Fibroblast of mammary gland (primary cell): ENCODE results near the gene AKIP1.
"Not testable (repeated sequence)": the region's sequence is repeated elsewhere in the genome, so short reads cannot be mapped to it uniquely, and the experiment has no call there.

Experiments used
- DNase-seq: peaks from one replicate; pipeline ENCODE4 v3.0.0-alpha.2; 2010; ENCODE audit warnings: low read depth
- H3K4me3 ChIP-seq: 2 replicates; pipeline ENCODE4 v1.5.1; 2011; ENCODE audit warnings: low read depth, mild to moderate bottlenecking, low read length, moderate library complexity; ENCODE audit not compliant: control insufficient read depth
- TF ChIP-seq, protein P1 (sequence below): conservative IDR thresholded peaks from 2 replicates; pipeline ENCODE4 v1.5.1; 2011; ENCODE audit warnings: low read depth, low read length, inconsistent platforms; ENCODE audit not compliant: control insufficient read depth, insufficient read depth

The AKIP1 gene

DNA sequence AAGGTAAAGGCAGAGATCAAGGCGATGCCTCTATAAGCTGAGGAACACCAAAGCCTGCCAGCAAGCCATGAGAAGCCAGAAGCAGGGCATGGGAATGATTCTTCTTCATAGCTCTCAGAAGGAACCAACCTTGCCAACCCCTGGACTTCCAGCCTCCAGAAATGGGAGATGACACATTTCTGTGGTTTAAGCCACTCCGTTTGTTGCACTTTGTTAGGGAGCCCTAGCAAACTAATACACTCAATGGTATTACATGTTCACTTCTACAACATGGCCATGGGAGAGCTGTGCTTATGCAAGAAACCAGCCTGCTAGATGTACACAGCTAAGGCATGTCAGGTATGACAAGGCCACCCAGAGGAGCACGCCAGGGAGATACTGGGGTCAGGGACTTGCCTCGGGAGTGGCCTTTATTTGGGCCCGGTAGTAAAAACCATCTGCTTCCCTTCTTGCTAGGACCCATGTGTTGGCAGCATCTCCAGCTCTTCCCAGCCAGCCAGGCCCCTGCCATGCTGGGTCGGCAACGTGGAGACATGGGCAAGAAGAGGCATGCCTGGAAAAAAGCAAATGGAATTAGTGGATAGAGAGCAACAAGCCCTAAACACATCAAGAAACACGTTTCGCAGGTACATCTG, 18.1 kb downstream of the AKIP1 start:
- DNase-seq = peak; percentile 24
- no peak overlapping the region for H3K4me3 ChIP-seq
- TF ChIP-seq, protein P1, sequence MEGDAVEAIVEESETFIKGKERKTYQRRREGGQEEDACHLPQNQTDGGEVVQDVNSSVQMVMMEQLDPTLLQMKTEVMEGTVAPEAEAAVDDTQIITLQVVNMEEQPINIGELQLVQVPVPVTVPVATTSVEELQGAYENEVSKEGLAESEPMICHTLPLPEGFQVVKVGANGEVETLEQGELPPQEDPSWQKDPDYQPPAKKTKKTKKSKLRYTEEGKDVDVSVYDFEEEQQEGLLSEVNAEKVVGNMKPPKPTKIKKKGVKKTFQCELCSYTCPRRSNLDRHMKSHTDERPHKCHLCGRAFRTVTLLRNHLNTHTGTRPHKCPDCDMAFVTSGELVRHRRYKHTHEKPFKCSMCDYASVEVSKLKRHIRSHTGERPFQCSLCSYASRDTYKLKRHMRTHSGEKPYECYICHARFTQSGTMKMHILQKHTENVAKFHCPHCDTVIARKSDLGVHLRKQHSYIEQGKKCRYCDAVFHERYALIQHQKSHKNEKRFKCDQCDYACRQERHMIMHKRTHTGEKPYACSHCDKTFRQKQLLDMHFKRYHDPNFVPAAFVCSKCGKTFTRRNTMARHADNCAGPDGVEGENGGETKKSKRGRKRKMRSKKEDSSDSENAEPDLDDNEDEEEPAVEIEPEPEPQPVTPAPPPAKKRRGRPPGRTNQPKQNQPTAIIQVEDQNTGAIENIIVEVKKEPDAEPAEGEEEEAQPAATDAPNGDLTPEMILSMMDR = no peak

DNA sequence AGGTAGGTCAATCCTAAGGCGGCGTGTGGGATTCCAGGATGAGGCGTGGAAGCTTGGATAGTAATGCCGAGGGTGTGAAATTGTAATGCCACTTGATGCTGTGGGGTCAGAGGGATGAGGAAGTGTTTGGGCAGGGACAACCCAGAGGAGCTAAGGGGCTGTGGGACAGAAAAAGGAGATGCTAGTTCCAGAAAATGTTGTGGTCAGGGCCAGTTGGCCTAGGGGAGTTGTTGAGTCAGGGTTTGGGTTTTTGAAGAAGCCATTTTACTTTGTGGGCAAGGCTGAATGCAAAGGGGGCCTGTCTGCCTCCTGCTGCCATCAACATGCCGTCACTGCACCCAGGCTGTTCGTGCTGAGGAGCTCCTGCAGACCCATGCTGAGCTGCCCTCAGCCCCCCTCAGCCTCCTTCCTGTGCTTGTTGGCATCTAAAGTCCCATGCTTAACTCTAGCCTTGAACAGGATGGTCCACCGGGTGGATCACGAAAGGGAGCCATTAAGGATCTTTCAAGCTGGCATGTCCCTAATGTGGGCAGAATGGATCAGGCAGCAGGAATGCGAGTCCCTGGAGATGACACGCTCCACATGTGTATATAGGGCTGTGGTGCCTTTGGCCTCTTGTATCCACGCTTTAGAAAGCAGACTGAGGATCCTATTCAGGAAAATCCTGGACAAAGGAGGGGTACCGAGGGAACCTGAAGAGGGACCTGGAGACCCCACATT, 19.6 kb downstream of the AKIP1 start:
- no peak for DNase-seq
- TF ChIP-seq, protein P1 = no peak
- H3K4me3 ChIP-seq = no peak overlapping the region

DNA sequence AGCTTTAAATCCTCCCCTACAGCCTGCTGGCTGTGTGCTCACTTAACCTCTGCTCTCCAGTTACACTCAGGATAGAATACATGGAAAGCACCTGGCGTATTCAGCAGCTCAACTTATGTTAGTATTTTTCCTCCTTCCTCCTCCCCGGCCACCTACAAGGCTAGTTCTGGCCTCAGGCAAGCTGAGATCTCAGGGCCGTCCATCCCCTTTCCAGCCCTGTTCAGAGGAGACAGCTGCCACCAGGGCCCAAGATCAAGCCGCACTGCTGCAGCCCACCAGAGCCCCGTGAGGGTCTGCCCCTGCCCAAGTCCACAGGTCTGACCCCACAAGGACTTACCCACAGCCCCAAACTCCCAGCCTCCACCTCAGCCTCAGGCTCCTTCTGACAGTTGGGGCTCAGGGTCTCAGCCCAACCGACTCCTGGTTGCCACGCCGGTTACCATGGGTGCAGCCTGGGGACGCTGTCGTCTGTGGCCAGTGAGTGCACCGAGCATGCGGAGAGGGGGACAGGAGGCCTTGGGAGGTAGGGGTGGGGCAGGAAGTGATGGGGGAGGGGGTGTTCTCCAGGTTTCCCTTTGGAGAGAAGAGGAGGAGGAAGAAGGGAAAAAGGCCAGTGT, 21.7 kb downstream of the AKIP1 start, which contains the start of gene C11orf16:
Gene C11orf16, minus strand, starts transcription at position 384 of the 617 bp plus-strand sequence. CDS start 639 bp downstream, outside the sequence.
- H3K4me3 ChIP-seq = no peak within 1 kb of the TSS
- DNase-seq = no peak
- TF ChIP-seq, protein P1 = no peak

DNA sequence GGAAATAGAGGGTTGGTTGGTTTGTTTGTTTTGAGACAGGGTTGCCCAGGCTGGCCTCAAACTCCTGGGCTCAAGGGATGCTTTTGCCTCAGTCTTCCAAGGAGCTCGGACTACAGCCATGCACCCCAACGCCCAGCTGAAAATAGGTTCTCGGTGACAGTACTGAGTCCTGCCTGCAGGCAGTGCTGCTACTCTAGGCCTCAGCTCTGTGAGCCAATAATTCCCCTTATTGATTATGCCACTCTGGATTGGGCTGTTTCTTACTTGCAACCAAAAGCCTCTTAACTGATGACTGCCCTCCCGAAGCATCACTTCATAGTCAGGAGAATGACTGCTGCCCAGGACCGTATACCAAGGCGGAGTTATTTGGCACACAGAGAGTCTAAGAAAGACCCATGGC, 22.9 kb downstream of the AKIP1 start:
- DNase-seq = no peak
- TF ChIP-seq, protein P1 = no peak
- no peak overlapping the region for H3K4me3 ChIP-seq

DNA sequence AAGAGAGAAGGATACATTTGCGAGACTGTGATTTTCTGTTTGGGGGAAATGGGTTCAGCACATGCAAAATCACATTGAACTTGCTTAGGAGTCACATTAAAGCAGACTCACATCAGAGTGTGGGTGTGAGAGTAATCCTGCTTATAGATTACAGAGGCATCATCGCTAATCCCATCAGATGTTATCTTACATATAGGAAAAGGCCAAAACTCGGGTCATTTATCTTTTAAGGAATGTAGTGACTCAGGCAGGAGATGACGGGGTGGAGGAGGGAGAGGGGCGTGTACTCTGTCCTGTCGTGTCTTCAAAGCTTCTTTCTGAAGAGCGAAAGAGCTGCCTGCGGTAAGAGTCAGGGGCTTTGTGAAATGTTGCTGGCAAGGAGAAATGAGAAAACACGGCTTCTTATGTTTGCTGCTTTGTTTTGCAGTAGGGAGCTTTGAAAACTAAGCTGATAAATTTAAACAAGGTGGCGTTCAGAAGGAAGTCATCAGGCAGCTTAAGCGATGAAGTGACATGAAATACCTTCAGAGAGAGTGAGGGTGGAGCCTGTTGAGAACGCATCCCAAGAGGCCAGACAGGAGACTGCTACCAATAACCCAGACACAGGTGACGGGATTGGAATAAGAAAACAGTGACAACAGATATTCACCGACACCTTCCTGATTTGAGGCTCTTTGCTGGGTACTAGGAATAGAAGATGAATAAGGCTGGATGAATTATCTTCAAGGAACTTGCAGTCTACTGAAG, 23.9 kb downstream of the AKIP1 start:
- H3K4me3 ChIP-seq = no peak overlapping the region
- peak; percentile 84 for DNase-seq
- TF ChIP-seq, protein P1 = no peak

DNA sequence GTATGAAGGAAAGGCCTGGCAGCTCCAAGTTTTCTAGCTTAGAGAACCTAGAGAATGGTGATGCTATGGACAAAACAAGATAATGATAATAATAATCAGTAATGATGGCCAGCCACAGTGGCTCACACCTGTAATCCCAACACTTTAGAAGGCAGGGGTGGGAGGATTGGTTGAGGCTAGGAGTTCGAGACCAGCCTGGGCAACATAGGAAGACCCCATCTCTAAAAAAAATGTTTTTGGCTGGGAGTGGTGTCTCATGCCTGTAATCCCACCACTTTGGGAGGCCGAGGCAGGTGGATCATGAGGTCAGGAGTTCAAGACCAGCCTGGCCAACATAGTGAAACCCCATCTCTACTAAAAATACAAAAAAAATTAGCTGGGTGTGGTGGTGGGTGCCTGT, 24.8 kb downstream of the AKIP1 start:
- not testable (repeated sequence) for DNase-seq, H3K4me3 ChIP-seq
